ENCODE measurements around the gene CHCT1. TPM values are rescaled to one million over a fixed set of nuclear protein-coding genes. Genes with fewer than 3 reads are reported as not detected.

CHCT1 gene
- total RNA-seq, 1 experiment from 2014 or later: not detected

DNA sequence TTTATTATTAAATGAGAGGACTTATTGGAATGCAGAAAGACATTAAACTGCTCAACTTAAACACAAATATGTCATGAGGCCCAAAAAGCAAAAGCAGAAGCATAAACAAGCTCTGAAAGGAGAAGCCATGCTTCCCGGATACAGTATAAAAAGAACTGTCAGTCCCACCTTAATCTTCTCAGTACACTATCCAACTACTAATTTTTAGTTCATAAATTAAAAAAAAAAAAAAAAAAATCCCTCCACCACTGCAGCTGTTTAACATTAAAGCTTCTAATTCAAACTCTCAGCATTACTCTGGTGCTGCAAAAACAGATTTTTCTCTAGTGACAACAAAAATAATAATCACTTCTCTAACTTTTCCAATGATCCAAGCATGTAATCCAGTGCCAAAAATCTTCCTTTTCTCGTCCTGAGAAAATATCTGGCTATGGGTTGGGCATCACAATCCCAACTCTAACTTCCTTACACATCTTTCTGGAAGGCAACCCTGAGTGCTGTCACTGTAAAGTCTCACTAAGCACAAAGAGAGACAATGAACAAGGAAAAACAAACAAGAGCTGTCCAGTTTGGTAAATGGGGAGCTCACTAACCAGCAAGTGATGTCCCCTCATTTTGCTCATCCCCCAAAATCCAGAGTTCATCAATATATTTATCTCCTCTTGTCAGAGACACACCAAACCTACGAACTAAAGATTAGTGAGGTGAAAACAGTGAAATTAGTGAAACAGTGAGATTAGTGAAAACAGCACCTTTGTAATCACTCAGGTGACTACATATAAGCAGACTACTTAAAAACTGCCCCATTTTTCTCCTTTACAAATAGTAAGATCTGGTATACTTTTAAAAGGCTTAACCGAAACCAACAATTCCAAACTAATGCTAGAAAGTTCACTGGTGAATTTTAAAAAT is 35.9 kb upstream of the CHCT1 start:
- intact Hi-C loops (cut with micrococcal nuclease; ENCODE audit: unreplicated experiment) (no loop called here), in situ Hi-C loops (cut with HindIII; ENCODE audit: low pct_unique_long_range_greater_than_20kb, low sequenced_read_pairs) (no loop called here)
- Histone ChIP-seq H3K27ac (ENCODE audit: low read length) (no peak overlapping the region; the same call in 1 of the 2 replicates), H3K36me3 (ENCODE audit: control insufficient read depth, insufficient read depth, low read length) (peaks cover 5% of the 10 kb centered on the region), H3K4me1 (ENCODE audit: control insufficient read depth, insufficient read depth, low read length) (peaks cover 18% of the 10 kb centered on the region), H3K27me3 (ENCODE audit: control insufficient read depth, insufficient read depth, low read length) (no peaks in the 10 kb centered on the region), H3K9me3 (ENCODE audit: control insufficient read depth, insufficient read depth, low read depth, low read length) (no peaks in the 10 kb centered on the region), H3K4me3 (ENCODE audit: low read depth in 2 of 2, low read length in 2 of 2) (no peak overlapping the region)
- no TSS peak for BruUV-seq (replicated peaks)
- ChIA-PET CTCF (interaction anchor here (0.6 kb wide), 1 partner anchor 20 kb away, joined by 3 read pairs; no protein-coding TSS in a partner anchor), POLR2A (interaction anchor here (0.6 kb wide), 1 partner anchor 255 kb away, joined by 3 read pairs; no protein-coding TSS in a partner anchor)
- no peak for TF ChIP-seq SIN3A (IDR thresholded peaks at IDR 0.05; ENCODE audit: borderline replicate concordance, insufficient read depth, low read depth, low read length)
- ATAC-seq: no peak
- no peak for DNase-seq (ENCODE audit: low read depth, low spot score)

DNA sequence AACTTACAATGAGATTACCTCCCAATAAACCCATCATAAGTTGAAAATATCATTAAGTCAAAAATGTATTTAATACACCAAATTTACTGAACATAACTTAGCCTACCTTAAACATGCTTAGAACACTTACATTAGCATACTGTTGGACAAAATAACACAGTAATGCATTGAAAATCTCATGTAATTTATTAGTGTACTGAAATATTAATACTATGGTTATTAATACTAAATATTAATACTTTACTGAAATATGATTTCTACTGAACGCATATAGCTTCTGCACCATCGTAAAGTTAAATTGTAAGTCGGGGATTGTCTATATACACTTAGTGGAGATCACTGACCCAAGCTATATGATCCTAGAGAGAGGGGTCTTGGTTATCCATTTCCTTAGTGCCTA is 34.6 kb upstream of the CHCT1 start:
- Histone ChIP-seq H3K9me3 (ENCODE audit: control insufficient read depth, insufficient read depth, low read depth, low read length) (no peaks in the 10 kb centered on the region), H3K4me3 (ENCODE audit: low read depth in 2 of 2, low read length in 2 of 2) (no peak overlapping the region), H3K36me3 (ENCODE audit: control insufficient read depth, insufficient read depth, low read length) (peaks cover 9% of the 10 kb centered on the region), H3K4me1 (ENCODE audit: control insufficient read depth, insufficient read depth, low read length) (peaks cover 18% of the 10 kb centered on the region), H3K27me3 (ENCODE audit: control insufficient read depth, insufficient read depth, low read length) (no peaks in the 10 kb centered on the region), H3K27ac (ENCODE audit: low read length) (no peak overlapping the region)
- CTCF ChIA-PET: no interaction called here
- TF ChIP-seq POLR2AphosphoS5 (IDR thresholded peaks at IDR 0.05; ENCODE audit: low read depth, low read length): no peak
- TF ChIP-seq TCF7L2 (IDR thresholded peaks at IDR 0.05; ENCODE audit: low read depth, low read length): no peak
- TF ChIP-seq, protein P1, sequence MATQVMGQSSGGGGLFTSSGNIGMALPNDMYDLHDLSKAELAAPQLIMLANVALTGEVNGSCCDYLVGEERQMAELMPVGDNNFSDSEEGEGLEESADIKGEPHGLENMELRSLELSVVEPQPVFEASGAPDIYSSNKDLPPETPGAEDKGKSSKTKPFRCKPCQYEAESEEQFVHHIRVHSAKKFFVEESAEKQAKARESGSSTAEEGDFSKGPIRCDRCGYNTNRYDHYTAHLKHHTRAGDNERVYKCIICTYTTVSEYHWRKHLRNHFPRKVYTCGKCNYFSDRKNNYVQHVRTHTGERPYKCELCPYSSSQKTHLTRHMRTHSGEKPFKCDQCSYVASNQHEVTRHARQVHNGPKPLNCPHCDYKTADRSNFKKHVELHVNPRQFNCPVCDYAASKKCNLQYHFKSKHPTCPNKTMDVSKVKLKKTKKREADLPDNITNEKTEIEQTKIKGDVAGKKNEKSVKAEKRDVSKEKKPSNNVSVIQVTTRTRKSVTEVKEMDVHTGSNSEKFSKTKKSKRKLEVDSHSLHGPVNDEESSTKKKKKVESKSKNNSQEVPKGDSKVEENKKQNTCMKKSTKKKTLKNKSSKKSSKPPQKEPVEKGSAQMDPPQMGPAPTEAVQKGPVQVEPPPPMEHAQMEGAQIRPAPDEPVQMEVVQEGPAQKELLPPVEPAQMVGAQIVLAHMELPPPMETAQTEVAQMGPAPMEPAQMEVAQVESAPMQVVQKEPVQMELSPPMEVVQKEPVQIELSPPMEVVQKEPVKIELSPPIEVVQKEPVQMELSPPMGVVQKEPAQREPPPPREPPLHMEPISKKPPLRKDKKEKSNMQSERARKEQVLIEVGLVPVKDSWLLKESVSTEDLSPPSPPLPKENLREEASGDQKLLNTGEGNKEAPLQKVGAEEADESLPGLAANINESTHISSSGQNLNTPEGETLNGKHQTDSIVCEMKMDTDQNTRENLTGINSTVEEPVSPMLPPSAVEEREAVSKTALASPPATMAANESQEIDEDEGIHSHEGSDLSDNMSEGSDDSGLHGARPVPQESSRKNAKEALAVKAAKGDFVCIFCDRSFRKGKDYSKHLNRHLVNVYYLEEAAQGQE (IDR thresholded peaks at IDR 0.05; ENCODE audit: insufficient read depth in 1 of 2, low read depth in 2 of 2, low read length in 1 of 2): no peak
- TF ChIP-seq SIN3A (IDR thresholded peaks at IDR 0.05; ENCODE audit: borderline replicate concordance, insufficient read depth, low read depth, low read length): no peak
- TF ChIP-seq, protein P2, sequence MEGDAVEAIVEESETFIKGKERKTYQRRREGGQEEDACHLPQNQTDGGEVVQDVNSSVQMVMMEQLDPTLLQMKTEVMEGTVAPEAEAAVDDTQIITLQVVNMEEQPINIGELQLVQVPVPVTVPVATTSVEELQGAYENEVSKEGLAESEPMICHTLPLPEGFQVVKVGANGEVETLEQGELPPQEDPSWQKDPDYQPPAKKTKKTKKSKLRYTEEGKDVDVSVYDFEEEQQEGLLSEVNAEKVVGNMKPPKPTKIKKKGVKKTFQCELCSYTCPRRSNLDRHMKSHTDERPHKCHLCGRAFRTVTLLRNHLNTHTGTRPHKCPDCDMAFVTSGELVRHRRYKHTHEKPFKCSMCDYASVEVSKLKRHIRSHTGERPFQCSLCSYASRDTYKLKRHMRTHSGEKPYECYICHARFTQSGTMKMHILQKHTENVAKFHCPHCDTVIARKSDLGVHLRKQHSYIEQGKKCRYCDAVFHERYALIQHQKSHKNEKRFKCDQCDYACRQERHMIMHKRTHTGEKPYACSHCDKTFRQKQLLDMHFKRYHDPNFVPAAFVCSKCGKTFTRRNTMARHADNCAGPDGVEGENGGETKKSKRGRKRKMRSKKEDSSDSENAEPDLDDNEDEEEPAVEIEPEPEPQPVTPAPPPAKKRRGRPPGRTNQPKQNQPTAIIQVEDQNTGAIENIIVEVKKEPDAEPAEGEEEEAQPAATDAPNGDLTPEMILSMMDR (IDR thresholded peaks at IDR 0.05): no peak
- DNase-seq (ENCODE audit: low read depth, low spot score) (no peak), ATAC-seq (no peak)
- intact Hi-C loops (cut with micrococcal nuclease; ENCODE audit: unreplicated experiment): no loop called here
- BruUV-seq (replicated peaks): no TSS peak
- POLR2A ChIA-PET: no interaction called here
- in situ Hi-C loops (cut with HindIII; ENCODE audit: low pct_unique_long_range_greater_than_20kb, low sequenced_read_pairs): no loop called here

- ATAC-seq (no peak), DNase-seq (ENCODE audit: low read depth, low spot score) (no peak)
- no TSS peak for BruUV-seq (replicated peaks)
- Histone ChIP-seq H3K9me3 (ENCODE audit: control insufficient read depth, insufficient read depth, low read depth, low read length) (no peaks in the 10 kb centered on the region), H3K27me3 (ENCODE audit: control insufficient read depth, insufficient read depth, low read length) (no peaks in the 10 kb centered on the region), H3K4me1 (ENCODE audit: control insufficient read depth, insufficient read depth, low read length) (peaks cover 21% of the 10 kb centered on the region), H3K36me3 (ENCODE audit: control insufficient read depth, insufficient read depth, low read length) (peaks cover 11% of the 10 kb centered on the region), H3K27ac (ENCODE audit: low read length) (no peak overlapping the region), H3K4me3 (ENCODE audit: low read depth in 2 of 2, low read length in 2 of 2) (no peak overlapping the region)
- CTCF ChIA-PET: no interaction called here
- POLR2A ChIA-PET: no interaction called here
- in situ Hi-C loops (cut with HindIII; ENCODE audit: low pct_unique_long_range_greater_than_20kb, low sequenced_read_pairs) (no loop called here), intact Hi-C loops (cut with micrococcal nuclease; ENCODE audit: unreplicated experiment) (no loop called here)
- TF ChIP-seq, protein P2 (IDR thresholded peaks at IDR 0.05): no peak
These were observed 33.5 kb upstream of the CHCT1 start for GRCh38 chr17:60388742-60389141.

Measured in Panc1 (cell line).